ENCODE data around the gene HSF2BP.
"Not testable (repeated sequence)": the region's sequence is repeated elsewhere in the genome, so short reads cannot be mapped to it uniquely, and the experiment has no call there.

Gene HSF2BP

DNA sequence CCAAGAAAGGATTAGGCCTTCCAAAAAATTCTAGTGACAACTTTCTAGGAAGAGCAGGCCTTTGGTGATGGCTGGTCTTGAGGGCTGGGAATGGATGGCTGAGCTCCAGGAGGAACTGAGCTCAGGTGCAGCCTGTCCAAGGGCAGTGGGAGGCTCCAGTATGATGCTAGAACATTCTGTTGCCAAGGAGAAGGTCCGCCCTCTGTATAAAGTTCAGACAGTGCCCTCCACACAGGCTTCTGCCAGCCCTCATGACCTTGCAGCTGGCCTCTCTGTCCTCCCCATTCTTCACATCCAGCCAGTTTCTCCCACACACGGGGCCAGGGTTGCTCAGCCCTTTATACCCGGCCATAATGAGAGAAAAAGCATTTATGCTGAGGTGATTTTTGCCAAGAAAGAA, 146.3 kb downstream of the HSF2BP start:
- DNase-seq: not testable (repeated sequence)

GRCh38 chr21:43511209-43511608, 148.1 kb downstream of the HSF2BP start:
- not testable (repeated sequence) for DNase-seq

DNA sequence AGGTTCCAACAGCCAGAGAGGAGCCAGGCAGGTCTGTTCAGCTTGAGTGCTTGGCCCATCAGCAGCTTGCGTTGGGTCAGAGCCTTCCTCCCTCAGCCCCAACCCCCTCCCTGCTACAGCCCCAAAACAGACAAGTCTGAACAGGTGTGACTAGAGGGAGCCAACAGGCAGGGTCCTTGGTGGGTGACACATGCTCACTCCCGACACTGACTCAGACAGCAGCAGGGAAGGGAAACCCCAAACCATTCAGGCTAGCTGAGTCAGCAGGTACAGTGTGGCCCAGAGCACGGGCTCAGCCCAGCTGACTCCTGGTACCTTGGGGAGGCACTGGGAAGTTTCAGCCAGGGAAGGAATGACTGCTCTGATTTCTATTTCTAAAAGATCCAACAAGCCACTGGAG, 148.6 kb downstream of the HSF2BP start:
- not testable (repeated sequence) for DNase-seq

GRCh38 chr21:43503892-43504291, 155.4 kb downstream of the HSF2BP start:
- DNase-seq: not testable (repeated sequence)

GRCh38 chr21:43503075-43503750, 156.1 kb downstream of the HSF2BP start:
- not testable (repeated sequence) for DNase-seq

GRCh38 chr21:43502407-43503071, 156.7 kb downstream of the HSF2BP start:
- not testable (repeated sequence) for DNase-seq

DNA sequence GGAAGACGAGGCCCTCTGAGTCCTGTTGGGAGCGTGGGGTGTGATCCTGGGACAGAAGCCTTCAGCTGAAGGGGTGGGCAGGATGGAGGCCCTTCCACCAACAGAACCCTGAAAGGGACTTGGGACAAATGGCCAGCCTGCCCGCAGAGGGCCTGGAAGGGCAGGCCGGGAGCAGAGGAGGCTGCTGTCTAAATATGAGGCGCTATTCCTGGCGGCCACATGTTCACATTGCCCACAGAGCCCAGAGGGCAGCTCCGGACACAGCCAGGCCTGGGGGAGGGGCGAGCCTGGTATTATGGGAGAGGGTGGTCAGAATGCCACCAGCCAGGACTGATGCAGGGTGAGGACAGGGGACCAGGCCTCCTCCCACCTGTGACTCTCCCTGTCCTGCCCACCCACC, 160.4 kb downstream of the HSF2BP start:
- not testable (repeated sequence) for DNase-seq

DNA sequence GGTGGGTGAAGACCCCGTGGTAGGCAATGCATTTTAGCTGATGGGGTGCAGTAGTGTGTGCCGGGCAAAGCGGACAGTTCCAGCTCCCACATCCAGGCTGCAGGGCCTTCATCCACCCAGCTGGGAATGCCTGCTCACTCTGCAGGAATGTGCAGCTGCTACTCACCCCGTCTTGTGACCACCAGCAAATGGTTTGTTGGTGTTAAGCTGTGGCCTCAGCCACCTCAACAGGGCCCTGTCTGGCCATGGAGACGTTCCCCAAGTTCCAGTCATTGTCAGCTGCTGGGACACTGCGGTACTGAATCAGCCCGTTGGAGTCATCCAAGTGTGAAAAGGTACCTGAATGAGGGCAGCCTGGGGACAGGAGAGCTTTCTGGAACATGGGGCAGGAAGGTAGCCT, 161.2 kb downstream of the HSF2BP start:
- DNase-seq: not testable (repeated sequence)

DNA sequence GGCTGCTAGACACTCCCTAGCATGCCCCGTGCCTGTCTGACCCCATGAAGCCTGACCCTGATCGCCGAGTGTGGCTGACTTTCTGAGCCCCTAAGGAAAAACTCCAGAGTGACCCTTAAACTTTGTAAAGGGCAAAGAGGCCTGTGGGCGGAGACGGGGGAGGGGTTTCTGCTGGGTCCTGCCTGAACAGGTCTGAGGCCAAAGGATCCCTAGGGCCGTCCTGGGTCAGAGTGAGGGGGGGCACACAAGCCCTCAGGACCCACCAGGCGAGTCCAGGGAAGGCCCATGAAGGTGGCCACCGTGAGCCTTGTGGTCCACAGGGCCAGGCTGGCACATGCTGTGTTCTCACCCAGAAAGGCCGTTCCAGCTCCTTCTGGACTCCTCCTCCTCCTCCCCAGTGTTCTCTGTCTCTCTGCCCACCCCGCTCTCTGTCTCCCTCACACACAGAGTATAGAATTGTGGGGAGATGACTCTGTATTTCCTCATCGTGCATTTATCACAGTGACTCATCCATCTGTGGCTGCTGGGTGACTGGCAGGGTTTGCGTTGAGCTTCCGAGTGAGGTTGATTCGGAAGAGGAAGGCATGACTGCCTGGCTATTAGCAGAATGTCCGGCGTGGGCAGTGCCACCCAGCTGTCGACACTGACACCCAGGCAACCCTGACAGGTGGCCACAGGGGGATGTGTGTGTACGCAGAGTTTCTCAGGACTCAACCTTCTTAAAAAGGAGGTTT, 164.8 kb downstream of the HSF2BP start:
- not testable (repeated sequence) for DNase-seq

DNA sequence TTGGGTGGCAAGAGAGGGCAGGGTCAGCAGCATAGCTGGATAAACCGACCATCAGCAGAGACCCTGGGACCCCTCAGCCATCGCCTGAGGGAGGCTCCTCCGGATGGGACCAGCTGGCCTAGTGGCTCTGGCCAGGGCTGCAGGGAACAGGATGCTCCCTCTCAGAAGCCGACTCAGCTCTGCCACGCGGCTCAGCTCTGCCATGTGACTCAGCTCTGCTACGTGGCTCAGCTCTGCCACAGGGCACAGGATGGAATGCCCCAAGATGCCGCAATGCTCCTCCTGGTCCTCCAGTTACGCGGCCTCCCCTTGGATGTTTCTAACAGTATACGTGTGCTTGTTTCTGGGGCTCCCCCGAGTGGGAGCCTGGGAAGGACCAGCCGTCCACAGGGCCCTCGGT, 165.8 kb downstream of the HSF2BP start:
- not testable (repeated sequence) for DNase-seq

DNA sequence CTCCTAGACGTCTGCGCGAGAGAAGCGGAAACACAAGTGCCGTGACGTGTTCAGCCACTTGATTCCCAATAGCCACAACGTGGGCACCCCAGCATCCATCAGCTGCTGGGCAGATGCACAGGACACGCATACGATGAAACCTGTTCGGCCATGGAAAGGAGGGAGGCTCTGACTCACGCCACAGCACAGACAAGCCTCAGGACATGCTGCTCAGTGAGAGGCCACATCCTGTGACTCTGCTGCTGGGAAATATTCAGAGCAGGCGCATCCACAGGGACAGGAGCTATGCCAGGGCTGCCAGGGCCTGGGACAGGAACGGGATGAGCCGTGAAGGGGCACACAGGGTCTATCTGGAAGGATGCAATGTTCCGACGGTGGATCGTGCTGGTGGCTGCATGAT, 171.1 kb downstream of the HSF2BP start:
- DNase-seq: not testable (repeated sequence)

- not testable (repeated sequence) for DNase-seq
Observed at GRCh38 chr21:43486051-43486450, 173.2 kb downstream of the HSF2BP start.

DNA sequence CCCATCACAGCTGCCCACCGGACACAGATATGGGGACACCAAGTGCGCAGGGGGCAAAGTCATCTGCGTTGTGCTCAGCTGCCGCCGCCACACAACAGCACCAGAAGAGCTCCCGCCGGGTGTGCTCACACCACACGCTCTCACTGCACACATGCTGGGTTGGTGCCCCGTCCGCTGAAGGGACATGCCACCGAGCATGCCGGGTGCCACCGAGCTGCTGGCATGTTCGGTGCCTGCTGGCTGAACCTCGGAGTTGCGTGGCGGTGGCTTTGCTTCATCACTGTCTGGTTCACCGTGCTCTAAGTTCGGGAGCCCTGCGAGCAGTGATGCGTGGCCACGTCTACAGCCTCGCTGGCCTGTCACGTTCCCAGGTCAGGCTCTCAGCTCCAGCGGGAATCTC, 174.3 kb downstream of the HSF2BP start:
- not testable (repeated sequence) for DNase-seq

DNA sequence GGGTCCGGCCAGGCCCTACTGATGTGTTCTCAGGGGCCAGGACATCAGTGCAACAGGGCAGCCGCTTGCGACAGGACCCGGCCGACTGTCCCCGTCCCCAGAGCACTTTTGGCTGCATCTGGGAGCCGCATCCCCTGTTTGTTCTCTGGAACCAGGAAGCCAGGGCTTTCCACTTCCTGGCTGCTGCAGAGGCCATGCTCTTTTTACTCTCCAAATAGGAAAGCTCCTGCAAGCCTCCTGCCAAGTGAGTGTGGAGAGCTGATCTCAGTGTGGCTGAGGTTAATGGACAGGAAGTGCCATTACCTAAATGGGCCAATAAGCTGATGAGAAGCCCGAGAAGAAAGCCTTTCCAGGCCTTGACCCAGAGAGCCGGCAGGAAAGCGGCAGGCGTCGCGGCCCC, 180.1 kb downstream of the HSF2BP start:
- not testable (repeated sequence) for DNase-seq
